NCI-H2029 treated with DMSO at 0.1 percent for 48 hours (cell line): ENCODE data around the gene ZMYND8.
A peak's percentile ranks its signal among the peaks of the same experiment; 100 is the strongest.
"Not testable (repeated sequence)": the region's sequence is repeated elsewhere in the genome, so short reads cannot be mapped to it uniquely, and the experiment has no call there.

Experiments
- DNase-seq: peaks from one replicate; lab custom pipeline; 2025; lab: John Stamatoyannopoulos, UW

Gene ZMYND8

DNA sequence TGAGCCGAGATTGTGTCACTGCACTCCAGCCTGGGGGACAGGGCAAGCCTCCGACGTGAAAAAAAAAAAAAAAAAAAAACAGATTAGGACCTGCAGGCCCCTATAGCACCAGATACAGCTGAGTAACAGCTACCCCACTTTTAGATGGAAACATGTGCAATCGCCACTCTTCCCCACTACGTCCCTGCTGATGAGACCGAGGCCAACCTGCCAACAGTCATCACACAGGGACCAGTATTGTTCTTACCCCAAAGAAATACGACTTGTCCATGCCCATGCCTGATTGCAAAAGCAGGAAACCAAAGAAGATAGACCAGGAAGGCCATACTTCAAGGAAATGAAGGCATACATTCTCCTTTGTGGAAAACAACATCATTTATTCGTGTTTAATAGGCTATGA is 45.8 kb downstream of the ZMYND8 start:
- DNase-seq = no peak

GRCh38 chr20:47309806-47310426 is 46.6 kb downstream of the ZMYND8 start:
- no peak for DNase-seq

- no peak for DNase-seq
Measured at GRCh38 chr20:47309394-47309793, 47.1 kb downstream of the ZMYND8 start.

DNA sequence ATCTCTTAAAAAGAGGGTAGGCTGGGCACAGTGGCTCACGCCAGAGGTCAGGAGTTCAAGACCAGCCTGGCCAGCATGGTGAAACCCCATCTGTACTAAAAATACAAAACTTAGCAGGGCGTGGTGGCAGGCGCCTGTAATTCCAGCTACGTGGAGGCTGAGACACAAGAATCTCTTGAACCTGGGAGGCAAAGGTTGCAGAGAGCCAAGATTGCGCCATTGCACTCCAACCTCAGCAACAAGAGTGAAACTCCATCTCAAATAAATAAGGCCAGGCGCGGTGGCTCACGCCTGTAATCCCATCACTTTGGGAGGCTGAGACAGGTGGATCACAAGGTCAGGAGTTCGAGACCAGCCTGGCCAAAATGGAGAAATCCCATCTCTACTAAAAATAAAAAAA is 48.9 kb downstream of the ZMYND8 start:
- DNase-seq = not testable (repeated sequence)

DNA sequence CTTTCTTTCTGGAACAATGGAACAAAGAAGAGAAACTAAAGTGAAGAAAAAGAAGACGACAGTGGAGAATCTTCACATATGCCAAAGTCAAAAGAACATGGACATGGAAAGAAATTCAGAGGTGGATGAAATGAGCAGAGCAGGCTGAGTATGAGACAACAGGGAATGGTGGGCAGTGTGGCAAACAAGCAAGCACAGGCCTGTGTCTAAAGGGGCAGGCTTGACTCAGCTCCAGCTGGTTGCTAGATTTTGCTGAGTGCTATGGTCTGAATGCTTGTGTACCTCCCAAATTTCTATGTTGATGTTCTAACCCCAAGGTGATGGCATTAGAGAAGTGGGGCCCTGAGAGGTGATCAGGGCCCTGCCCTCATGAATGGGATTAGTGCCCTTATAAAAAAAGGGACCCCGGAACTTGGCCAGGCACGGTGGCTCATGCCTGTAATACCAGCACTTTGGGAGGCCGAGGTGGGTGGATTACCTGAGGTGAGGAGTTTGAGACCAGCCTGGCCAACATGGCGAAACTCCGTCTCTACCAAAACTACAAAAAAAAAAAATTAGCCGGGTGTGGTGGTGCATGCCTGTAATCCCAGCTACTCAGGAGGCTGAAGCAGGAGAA is 49.6 kb downstream of the ZMYND8 start:
- DNase-seq = no peak

GRCh38 chr20:47306095-47306494 is 50.4 kb downstream of the ZMYND8 start:
- DNase-seq = no peak

- DNase-seq = no peak
Measured at GRCh38 chr20:47305667-47306066, 50.8 kb downstream of the ZMYND8 start.

- DNase-seq = peak; percentile 82
Measured at GRCh38 chr20:47304287-47304686, 52.2 kb downstream of the ZMYND8 start.

DNA sequence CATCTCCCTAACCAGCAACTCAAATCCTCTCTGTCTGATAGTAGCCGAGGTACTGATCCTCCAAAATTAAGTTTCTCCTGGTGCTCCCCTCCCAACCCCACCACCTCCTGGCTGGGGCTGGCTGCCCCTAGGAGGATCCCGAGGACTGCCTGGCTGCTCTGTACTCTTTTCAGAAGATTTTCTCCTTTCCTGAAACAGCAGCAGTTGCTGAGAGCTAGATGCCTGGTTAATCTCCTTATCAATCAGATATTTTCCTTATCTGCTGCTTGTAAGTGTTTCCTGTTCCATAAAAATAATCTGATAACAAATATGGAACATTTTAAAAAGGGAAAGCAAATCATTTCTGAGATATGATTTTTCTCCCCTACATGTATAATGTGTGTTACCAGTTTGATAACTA is 52.8 kb downstream of the ZMYND8 start:
- no peak for DNase-seq

DNA sequence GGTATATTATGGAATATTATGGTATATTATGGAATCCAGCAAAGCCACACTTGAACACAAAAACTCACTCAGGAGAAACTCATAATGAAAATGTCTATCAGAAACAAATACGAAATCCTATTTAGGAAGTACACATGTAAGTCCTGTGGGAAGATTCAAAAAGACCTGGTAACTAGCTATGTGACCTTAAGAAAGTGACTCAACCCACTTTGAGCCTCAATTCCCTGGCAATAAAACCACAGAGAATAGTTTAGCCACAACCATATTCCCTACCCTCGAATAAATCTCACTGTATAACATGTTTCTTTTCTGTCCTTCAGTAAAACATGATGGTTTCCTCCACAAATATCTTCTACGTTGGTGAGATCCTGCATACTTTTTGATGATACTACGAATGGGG is 56.4 kb downstream of the ZMYND8 start:
- DNase-seq = no peak

DNA sequence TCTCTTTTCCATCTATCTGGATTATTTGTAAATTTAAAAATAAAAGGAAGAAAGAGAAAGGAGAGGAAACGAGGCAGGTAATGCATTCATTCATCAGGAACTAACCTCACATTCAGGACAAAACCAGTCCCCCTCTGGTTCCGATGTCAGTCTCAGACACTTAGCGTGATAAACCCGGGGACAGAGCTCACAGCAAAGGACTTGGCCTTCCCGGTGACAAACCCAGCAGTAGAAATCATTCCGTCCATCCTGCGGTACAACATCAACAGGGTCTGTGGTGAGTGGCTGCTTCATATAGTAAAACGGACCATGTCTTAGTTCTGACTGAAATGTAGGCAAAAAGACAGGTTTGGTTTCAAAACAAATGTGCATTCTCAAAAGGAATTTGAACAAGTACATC is 57.9 kb downstream of the ZMYND8 start:
- no peak for DNase-seq

DNA sequence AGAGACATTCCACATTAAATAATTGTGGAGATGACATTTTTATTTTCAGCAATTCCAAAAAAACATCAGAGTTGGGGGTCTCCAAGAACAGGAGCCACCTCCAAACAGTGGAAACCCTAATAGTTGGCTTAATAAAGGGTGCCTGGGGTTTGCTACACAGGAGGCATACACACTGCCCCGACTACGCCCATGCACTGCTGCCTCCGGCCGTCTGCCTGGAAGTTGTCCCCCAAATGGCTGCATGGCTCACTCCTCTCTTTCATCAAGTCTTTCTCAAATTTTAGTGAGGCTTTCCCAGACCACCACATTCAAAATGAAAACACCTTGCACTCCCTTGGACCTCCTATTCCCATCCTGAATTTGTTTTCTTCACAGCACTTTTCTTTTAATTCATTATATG is 58.8 kb downstream of the ZMYND8 start:
- no peak for DNase-seq

- no peak for DNase-seq
Measured at GRCh38 chr20:47296950-47297349, 59.5 kb downstream of the ZMYND8 start.

GRCh38 chr20:47295921-47296426 is 60.5 kb downstream of the ZMYND8 start:
- DNase-seq = peak; percentile 27

GRCh38 chr20:47295129-47295813 is 61.2 kb downstream of the ZMYND8 start:
- DNase-seq = no peak

DNA sequence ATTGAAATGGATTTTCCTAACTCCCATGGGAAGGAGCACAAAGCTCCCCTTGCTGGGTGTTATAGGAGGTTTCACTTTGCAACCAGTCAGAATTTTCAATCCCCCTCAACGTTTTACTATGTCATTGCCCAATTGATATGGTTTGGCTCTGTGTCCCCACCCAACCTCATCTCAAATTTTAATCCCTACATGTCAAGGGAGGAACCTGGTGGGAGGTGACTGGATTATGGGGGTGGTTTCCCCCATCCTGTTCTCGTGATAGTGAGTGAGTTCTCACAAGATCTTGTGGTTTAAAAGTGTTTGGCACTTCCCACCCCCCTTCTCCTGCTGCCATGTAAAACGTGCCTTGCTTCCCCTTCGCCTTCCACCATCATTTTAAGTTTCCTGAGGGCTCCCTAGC is 62.9 kb downstream of the ZMYND8 start:
- no peak for DNase-seq

- no peak for DNase-seq
Measured at GRCh38 chr20:47292581-47292980, 63.9 kb downstream of the ZMYND8 start.

DNA sequence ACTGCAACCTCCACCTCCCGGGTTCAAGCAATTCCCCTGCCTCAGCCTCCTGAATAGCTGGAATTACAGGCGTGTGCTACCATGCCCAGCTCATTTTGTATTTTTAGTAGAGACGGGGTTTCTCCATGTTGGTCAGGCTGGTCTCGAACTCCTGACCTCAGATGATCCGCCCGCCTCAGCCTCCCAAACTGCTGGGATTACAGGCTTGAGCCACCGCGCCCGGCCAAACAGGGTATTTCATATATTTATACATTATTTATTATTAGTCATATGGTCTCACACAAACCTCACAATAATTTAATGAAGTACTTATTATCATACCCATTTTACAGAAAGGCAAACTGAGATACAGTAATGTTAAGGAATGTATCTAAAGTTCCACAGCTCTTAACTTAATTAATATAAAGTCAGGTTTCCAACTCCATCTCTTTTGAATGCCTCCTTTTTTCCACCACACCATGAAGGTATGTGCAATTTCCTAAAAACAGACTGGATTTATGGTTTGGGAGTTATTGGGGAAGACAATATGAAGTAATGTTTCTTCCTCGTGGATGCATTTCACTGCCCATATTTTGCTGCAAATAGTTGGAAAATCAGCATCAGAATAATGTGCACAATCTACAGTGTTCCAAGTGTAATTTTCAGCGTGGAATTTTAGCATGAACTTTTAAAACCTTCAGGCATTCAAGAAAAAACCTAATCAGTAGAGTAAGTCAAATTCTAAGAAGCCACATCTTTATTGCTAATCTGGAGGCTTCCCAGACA is 65.7 kb downstream of the ZMYND8 start:
- no peak for DNase-seq

- DNase-seq = no peak
Measured at GRCh38 chr20:47290008-47290407, 66.5 kb downstream of the ZMYND8 start.

GRCh38 chr20:47289096-47289495 is 67.4 kb downstream of the ZMYND8 start:
- no peak for DNase-seq

DNA sequence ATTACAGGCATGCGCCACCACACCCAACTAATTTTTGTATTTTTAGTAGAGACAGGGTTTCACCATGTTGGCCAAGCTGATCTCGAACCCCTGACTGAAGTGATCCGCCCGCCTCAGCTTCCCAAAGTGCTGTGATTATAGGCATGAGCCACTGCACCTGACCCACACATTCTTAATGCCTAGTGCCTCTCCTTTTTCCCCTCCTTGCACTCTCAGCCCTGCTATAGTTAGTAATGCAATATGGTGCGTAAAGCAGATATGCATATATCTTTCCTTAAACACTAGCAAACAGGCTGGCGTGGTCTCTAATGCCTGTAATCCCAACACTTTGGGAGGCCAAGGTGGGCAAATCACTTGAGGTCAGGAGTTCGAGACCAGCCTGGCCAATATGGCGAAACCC is 68.0 kb downstream of the ZMYND8 start:
- not testable (repeated sequence) for DNase-seq

DNA sequence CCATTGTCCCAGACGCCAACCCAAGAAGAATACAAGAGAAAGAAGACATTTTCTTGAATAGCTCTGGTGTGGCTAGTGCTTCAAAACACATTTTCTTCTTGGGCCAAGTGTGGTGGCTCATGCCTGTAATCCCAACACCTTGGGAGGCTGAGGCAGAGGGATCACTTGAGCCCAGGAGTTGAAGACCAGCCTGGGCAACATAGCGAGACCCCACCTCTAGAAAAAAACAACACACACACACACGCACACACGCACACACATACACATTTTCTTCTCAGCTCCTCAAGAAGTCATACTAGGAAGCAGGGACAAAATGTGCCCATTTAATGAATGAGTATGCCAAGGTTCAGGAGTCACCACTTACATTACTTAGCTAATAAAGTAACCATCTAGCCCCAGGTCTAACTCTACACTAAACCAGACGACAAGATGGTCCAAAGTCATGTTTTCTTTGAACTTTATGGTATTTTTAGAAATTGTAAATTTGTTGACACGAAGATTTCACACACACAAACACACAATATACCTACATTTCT is 68.8 kb downstream of the ZMYND8 start:
- DNase-seq = no peak
